Liver (tissue), 9 donors: ENCODE data around the gene FNDC10. TPM values are rescaled to one million over a fixed set of nuclear protein-coding genes. Genes with fewer than 3 reads are reported as not detected.

Source experiments
- DNase-seq: peaks from one replicate; pipeline ENCODE4 v3.0.0-alpha.2; 2017; ENCODE audit warnings: low spot score
- H3K27ac ChIP-seq, 2 donors: one replicate each; pipeline ENCODE4 v1.7.0; 2013; ENCODE audit warnings: inconsistent platforms in 2 of 2, low read length in 2 of 2, control low read depth in 1 of 2, low read depth in 1 of 2, mild to moderate bottlenecking in 1 of 2
- H3K27me3 ChIP-seq, 4 donors: one replicate each; pipeline versions ENCODE4 v1.6.1 to v1.7.0; 2013; ENCODE audit warnings: low read length in 3 of 4, inconsistent platforms in 1 of 4, mild to moderate bottlenecking in 1 of 4, moderate library complexity in 1 of 4; ENCODE audit not compliant: control insufficient read depth in 4 of 4, insufficient read depth in 4 of 4
- H3K36me3 ChIP-seq, 4 donors: one replicate each; pipeline versions ENCODE4 v1.6.1 to v1.7.0; 2013; ENCODE audit warnings: low read length in 3 of 4, mild to moderate bottlenecking in 3 of 4, low read depth in 1 of 4, moderate library complexity in 1 of 4; ENCODE audit not compliant: control insufficient read depth in 4 of 4, insufficient read depth in 3 of 4
- H3K4me1 ChIP-seq, 4 donors: one replicate each; pipeline versions ENCODE4 v1.6.1 to v1.7.0; 2013; ENCODE audit warnings: low read length in 3 of 4, mild to moderate bottlenecking in 3 of 4, moderate library complexity in 1 of 4; ENCODE audit not compliant: control insufficient read depth in 4 of 4, insufficient read depth in 4 of 4
- H3K4me3 ChIP-seq, 3 donors: one replicate each; pipeline versions ENCODE4 v1.6.1 to v1.7.0; 2013; ENCODE audit warnings: low read length in 3 of 3, control low read depth in 1 of 3, low read depth in 1 of 3, mild to moderate bottlenecking in 1 of 3
- H3K9ac ChIP-seq, 2 donors: one replicate each; pipeline ENCODE4 v1.7.0; 2013; ENCODE audit warnings: low read length in 2 of 2, mild to moderate bottlenecking in 2 of 2, moderate library complexity in 2 of 2, control low read depth in 1 of 2, low read depth in 1 of 2
- H3K9me3 ChIP-seq, 4 donors: one replicate each; pipeline versions ENCODE4 v1.6.1 to v1.7.0; 2013; ENCODE audit warnings: low read length in 3 of 4; ENCODE audit not compliant: control insufficient read depth in 4 of 4
- EGR1 ChIP-seq, 2 donors: IDR thresholded peaks; 2 replicates each; pipeline ENCODE4 v1.6.1; 2016 to 2018; ENCODE audit warnings: antibody characterized with exemption in 2 of 2, low read depth in 2 of 2
- FOXA1 ChIP-seq: IDR thresholded peaks from 2 replicates; pipeline ENCODE4 v1.6.1; 2016; ENCODE audit warnings: antibody characterized with exemption
- FOXA2 ChIP-seq: IDR thresholded peaks from 2 replicates; pipeline ENCODE4 v1.6.1; 2016; ENCODE audit warnings: antibody characterized with exemption
- GABPA ChIP-seq, 2 donors: IDR thresholded peaks in 1 of 2; conservative IDR thresholded peaks in 1 of 2; 2 replicates each; pipeline ENCODE4 v1.6.1; 2016; ENCODE audit warnings: antibody characterized with exemption in 2 of 2, mild to moderate bottlenecking in 1 of 2, moderate library complexity in 1 of 2
- HNF4A ChIP-seq, 2 donors: conservative IDR thresholded peaks; 2 replicates each; pipeline ENCODE4 v1.6.1; 2016; ENCODE audit warnings: antibody characterized with exemption in 2 of 2, mild to moderate bottlenecking in 2 of 2
- JUND ChIP-seq, 2 donors: IDR thresholded peaks; 2 replicates each; pipeline ENCODE4 v1.6.1; 2016; ENCODE audit warnings: antibody characterized with exemption in 2 of 2
- NR2F2 ChIP-seq: IDR thresholded peaks from 2 replicates; pipeline ENCODE4 v1.6.1; 2016; ENCODE audit warnings: antibody characterized with exemption
- RAD21 ChIP-seq, 2 donors: IDR thresholded peaks; 2 replicates each; pipeline ENCODE4 v1.6.1; 2016; ENCODE audit warnings: antibody characterized with exemption in 2 of 2, mild to moderate bottlenecking in 2 of 2
- RXRA ChIP-seq, 2 donors: IDR thresholded peaks; 2 replicates each; pipeline ENCODE4 v1.6.1; 2017 to 2018; ENCODE audit warnings: antibody characterized with exemption in 2 of 2, mild to moderate bottlenecking in 1 of 2
- TAF1 ChIP-seq: conservative IDR thresholded peaks from 2 replicates; pipeline ENCODE4 v1.6.1; 2016; ENCODE audit warnings: antibody characterized with exemption, mild to moderate bottlenecking
- YY1 ChIP-seq: IDR thresholded peaks from 2 replicates; pipeline ENCODE4 v1.6.1; 2016; ENCODE audit warnings: antibody characterized with exemption, mild to moderate bottlenecking
- WGBS: extraction: QIAGEN DNeasy Blood & Tissue Kit; methylation state at CpG from one replicate; pipeline ENCODE4 v1.1.7; 2013; 5-methylcytosine and 5-hydroxymethylcytosine counted together
- polyA plus RNA-seq, 2 donors: library from polyadenylated mRNA; stranded (reverse) in 1 of 2; unstranded in 1 of 2; fragments of 200-250 nt in 1 of 2; fragments of >200 nt in 1 of 2; fragmentation: Nextera tagmentation in 1 of 2; extraction: Ambion mirVana in 1 of 2; gene quantifications; one replicate each; pipeline versions ENCODE4 v1.2.1 to v1.2.3, GENCODE V29; 2013 to 2015
- total RNA-seq, 2 donors: library from RNA; depleted of rRNA; stranded (reverse); fragments of >200 nt; gene quantifications; one replicate each; pipeline ENCODE4 v1.2.3, GENCODE V29; 2014
- TF ChIP-seq, protein P1 (sequence below): IDR thresholded peaks from 2 replicates; pipeline ENCODE4 v1.6.1; 2016; ENCODE audit warnings: antibody characterized with exemption, mild to moderate bottlenecking
- TF ChIP-seq, protein P2 (sequence below): IDR thresholded peaks from 2 replicates; pipeline ENCODE4 v1.6.1; 2016; ENCODE audit warnings: antibody characterized with exemption
- TF ChIP-seq, protein P3 (sequence below): IDR thresholded peaks from 2 replicates; pipeline ENCODE4 v1.6.1; 2016; ENCODE audit warnings: antibody characterized with exemption
- TF ChIP-seq, protein P4 (sequence below): IDR thresholded peaks from 2 replicates; pipeline ENCODE4 v1.6.1; 2016; ENCODE audit warnings: antibody characterized with exemption
- donor health status: healthy.
- donor health status: healthy.
- donor health status: healthy.
- donor health status: healthy.
- donor health status: healthy.

The FNDC10 gene
- total and polyA plus RNA-seq, 4 donors: 0.08 to 0.58 (median 0.25) TPM

DNA sequence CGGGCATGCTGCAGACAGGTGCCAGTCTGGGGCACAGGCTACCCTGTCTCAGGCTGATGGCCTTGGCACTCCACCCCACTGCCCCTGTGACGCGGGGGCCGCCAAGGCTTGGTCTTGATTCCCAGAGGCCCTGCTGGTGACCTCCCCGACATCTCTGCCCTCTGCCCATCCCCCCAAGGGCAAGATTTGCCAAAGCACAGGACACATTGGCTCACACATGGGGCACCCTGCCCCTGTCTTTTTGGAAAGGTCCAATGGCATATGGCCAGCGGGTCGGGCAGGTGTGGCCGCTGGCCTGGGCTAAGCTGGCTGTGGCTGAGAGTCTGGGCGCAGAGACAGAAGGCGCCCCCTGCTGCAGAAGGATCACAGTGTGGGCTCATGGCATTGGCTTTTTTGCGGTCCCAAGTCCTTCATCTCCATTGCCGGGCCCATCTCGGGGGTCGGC, 20.0 kb upstream of the FNDC10 start:
- Histone ChIP-seq H3K9ac (no peak overlapping the region), H3K27ac (no peak overlapping the region), H3K27me3 (no peaks in the 10 kb centered on the region), H3K36me3 (peaks cover 0 to 9% (median 0%) of the 10 kb centered on the region in 4 donors), H3K4me3 (no peak overlapping the region), H3K9me3 (no peaks in the 10 kb centered on the region), H3K4me1 (peaks cover 8 to 39% (median 28%) of the 10 kb centered on the region in 4 donors)
- TF ChIP-seq HNF4A (conservative IDR thresholded peaks at IDR 0.05) (peak in 1 of 2 donors; percentile 38), TAF1 (no peak)
- 62% methylated on average over 14 of the region's 14 CpGs for WGBS
- no peak for DNase-seq

DNA sequence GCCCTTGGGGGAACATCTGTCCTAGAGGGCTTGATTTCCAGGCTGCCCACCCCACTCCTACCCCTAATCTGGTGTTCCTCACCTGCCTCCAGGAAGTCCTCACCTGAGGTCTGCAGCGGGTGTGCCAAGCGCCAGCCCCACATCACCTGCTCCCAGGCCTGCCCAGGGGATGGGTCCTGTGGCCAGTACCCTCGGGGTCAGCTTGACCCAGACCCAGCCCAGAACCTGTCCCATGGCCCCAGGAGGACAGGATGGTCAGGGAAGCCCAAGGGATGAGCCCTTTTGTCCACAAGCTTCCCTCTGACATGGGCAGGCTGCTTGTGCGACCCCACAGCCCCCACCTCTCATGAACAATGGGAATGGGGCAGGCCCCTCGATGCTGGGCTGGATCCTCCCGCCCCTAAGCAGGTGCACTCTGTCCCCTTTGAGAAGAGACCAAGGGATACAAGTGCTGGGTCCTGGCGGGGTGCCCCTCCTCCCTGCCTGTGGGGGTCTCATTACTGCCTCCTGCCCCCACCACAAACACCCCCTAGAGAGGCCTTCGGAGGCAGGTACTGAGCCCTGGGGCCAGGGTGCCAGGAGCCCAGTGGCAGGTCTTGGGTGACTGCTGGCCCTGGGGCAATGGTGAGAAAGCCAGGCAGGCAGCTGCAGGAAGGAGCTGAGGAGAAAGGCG, 18.6 kb upstream of the FNDC10 start:
- Histone ChIP-seq H3K4me1 (peaks cover 11 to 53% (median 41%) of the 10 kb centered on the region in 4 donors), H3K27ac (no peak overlapping the region), H3K9ac (no peak overlapping the region), H3K9me3 (no peaks in the 10 kb centered on the region), H3K36me3 (peaks cover 0 to 6% (median 0%) of the 10 kb centered on the region in 4 donors), H3K27me3 (no peaks in the 10 kb centered on the region), H3K4me3 (no peak overlapping the region)
- TF ChIP-seq EGR1 (IDR thresholded peaks at IDR 0.05; ENCODE audit: low read depth in 2 of 2) (no peak), RXRA (IDR thresholded peaks at IDR 0.05) (no peak), FOXA1 (no peak), FOXA2 (no peak), RAD21 (IDR thresholded peaks at IDR 0.05) (no peak), TAF1 (no peak), YY1 (no peak), NR2F2 (no peak), GABPA (IDR thresholded peaks at IDR 0.05 in 1 of 2, conservative IDR thresholded peaks at IDR 0.05 in 1 of 2) (no peak), JUND (IDR thresholded peaks at IDR 0.05) (no peak), HNF4A (conservative IDR thresholded peaks at IDR 0.05) (no peak)
- TF ChIP-seq, protein P1, sequence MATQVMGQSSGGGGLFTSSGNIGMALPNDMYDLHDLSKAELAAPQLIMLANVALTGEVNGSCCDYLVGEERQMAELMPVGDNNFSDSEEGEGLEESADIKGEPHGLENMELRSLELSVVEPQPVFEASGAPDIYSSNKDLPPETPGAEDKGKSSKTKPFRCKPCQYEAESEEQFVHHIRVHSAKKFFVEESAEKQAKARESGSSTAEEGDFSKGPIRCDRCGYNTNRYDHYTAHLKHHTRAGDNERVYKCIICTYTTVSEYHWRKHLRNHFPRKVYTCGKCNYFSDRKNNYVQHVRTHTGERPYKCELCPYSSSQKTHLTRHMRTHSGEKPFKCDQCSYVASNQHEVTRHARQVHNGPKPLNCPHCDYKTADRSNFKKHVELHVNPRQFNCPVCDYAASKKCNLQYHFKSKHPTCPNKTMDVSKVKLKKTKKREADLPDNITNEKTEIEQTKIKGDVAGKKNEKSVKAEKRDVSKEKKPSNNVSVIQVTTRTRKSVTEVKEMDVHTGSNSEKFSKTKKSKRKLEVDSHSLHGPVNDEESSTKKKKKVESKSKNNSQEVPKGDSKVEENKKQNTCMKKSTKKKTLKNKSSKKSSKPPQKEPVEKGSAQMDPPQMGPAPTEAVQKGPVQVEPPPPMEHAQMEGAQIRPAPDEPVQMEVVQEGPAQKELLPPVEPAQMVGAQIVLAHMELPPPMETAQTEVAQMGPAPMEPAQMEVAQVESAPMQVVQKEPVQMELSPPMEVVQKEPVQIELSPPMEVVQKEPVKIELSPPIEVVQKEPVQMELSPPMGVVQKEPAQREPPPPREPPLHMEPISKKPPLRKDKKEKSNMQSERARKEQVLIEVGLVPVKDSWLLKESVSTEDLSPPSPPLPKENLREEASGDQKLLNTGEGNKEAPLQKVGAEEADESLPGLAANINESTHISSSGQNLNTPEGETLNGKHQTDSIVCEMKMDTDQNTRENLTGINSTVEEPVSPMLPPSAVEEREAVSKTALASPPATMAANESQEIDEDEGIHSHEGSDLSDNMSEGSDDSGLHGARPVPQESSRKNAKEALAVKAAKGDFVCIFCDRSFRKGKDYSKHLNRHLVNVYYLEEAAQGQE: no peak
- TF ChIP-seq, protein P2, sequence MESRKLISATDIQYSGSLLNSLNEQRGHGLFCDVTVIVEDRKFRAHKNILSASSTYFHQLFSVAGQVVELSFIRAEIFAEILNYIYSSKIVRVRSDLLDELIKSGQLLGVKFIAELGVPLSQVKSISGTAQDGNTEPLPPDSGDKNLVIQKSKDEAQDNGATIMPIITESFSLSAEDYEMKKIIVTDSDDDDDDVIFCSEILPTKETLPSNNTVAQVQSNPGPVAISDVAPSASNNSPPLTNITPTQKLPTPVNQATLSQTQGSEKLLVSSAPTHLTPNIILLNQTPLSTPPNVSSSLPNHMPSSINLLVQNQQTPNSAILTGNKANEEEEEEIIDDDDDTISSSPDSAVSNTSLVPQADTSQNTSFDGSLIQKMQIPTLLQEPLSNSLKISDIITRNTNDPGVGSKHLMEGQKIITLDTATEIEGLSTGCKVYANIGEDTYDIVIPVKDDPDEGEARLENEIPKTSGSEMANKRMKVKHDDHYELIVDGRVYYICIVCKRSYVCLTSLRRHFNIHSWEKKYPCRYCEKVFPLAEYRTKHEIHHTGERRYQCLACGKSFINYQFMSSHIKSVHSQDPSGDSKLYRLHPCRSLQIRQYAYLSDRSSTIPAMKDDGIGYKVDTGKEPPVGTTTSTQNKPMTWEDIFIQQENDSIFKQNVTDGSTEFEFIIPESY: no peak
- TF ChIP-seq, protein P3, sequence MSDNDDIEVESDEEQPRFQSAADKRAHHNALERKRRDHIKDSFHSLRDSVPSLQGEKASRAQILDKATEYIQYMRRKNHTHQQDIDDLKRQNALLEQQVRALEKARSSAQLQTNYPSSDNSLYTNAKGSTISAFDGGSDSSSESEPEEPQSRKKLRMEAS: no peak
- TF ChIP-seq, protein P4, sequence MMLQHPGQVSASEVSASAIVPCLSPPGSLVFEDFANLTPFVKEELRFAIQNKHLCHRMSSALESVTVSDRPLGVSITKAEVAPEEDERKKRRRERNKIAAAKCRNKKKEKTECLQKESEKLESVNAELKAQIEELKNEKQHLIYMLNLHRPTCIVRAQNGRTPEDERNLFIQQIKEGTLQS: no peak
- DNase-seq: no peak
- WGBS: 92% methylated on average over 9 of the region's 9 CpGs
